ENCODE measurements around the gene ATXN1. TPM values are rescaled to one million over a fixed set of nuclear protein-coding genes. Genes with fewer than 3 reads are reported as not detected.

ATXN1 gene
- total and polyA plus RNA-seq, 2 of the 13 experiments (the other 11 are each of a cell fraction or from before 2014, with no cell fraction given), result 20.7 to 39.5 TPM

GRCh38 chr6:16656451-16656850, 104.8 kb downstream of the ATXN1 start:
- DNase-seq (ENCODE audit: low spot score), result no peak
- Histone ChIP-seq H3K4me3 (replicated peaks in 1 of 3; ENCODE audit: insufficient read depth in 1 of 3, low read depth in 2 of 3, low read length in 3 of 3) (no peak overlapping the region), H3K27ac (ENCODE audit: extremely low read length, insufficient read depth, low read length) (no peak overlapping the region), H3K27me3 (ENCODE audit: control insufficient read depth in 1 of 2, insufficient read depth in 2 of 2, low read length in 2 of 2) (no peaks in the 10 kb centered on the region), H3K36me3 (replicated peaks in 1 of 2; ENCODE audit: control insufficient read depth in 1 of 2, insufficient read depth in 2 of 2, low read length in 2 of 2) (peaks cover 18 to 40% of the 10 kb centered on the region in 2 experiments), H2AFZ (ENCODE audit: low read length) (no peak overlapping the region), H3K79me2 (ENCODE audit: insufficient read depth, low read length) (no peaks in the 10 kb centered on the region), H3K4me2 (ENCODE audit: low read depth, low read length) (no peak overlapping the region), H4K20me1 (ENCODE audit: insufficient read depth, low read length) (no peaks in the 10 kb centered on the region), H3K4me1 (ENCODE audit: insufficient read depth, low read length) (peaks cover 20% of the 10 kb centered on the region), H3K9me3 (ENCODE audit: low read length) (peaks cover 2% of the 10 kb centered on the region), H3K9ac (ENCODE audit: insufficient read depth, low read depth, low read length) (no peak overlapping the region)
- intact Hi-C loops (cut with micrococcal nuclease; ENCODE audit: unreplicated experiment) (no loop called here), in situ Hi-C loops (cut with HindIII; ENCODE audit: extremely low pct_ligation_motif_present, low pct_unique_long_range_greater_than_20kb) (no loop called here)
- no peak for FAIRE-seq
- 100% methylated on average over 4 of the region's 4 CpGs for WGBS (ENCODE audit: low lambda C conversion rate)
- TSS peak; percentile 35 for BruUV-seq (replicated peaks)
- ChIA-PET POLR2A (no interaction called here), CTCF (ENCODE audit: low intra/inter-chr PET ratio, low total read pairs) (no interaction called here)
- no peak for ATAC-seq
- TF ChIP-seq, protein P1, sequence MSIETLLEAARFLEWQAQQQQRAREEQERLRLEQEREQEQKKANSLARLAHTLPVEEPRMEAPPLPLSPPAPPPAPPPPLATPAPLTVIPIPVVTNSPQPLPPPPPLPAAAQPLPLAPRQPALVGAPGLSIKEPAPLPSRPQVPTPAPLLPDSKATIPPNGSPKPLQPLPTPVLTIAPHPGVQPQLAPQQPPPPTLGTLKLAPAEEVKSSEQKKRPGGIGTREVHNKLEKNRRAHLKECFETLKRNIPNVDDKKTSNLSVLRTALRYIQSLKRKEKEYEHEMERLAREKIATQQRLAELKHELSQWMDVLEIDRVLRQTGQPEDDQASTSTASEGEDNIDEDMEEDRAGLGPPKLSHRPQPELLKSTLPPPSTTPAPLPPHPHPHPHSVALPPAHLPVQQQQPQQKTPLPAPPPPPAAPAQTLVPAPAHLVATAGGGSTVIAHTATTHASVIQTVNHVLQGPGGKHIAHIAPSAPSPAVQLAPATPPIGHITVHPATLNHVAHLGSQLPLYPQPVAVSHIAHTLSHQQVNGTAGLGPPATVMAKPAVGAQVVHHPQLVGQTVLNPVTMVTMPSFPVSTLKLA (IDR thresholded peaks at IDR 0.05), result no peak
- TF ChIP-seq FOXA1 (IDR thresholded peaks at IDR 0.05), result no peak
- TF ChIP-seq FOXA1 (CRISPR knock-in tag; IDR thresholded peaks at IDR 0.05), result no peak
- TF ChIP-seq PRMT3 (CRISPR knock-in tag; IDR thresholded peaks at IDR 0.05; ENCODE audit: borderline replicate concordance, low read depth), result no peak
- no peak for TF ChIP-seq ZNF3 (CRISPR knock-in tag; IDR thresholded peaks at IDR 0.05)

GRCh38 chr6:16654701-16655100, 106.6 kb downstream of the ATXN1 start:
- no peak overlapping the region for H3K9ac ChIP-seq (ENCODE audit: insufficient read depth, low read depth, low read length)
- no peak overlapping the region for H3K4me2 ChIP-seq (ENCODE audit: low read depth, low read length)
- CTCF ChIA-PET (ENCODE audit: low intra/inter-chr PET ratio, low total read pairs), result no interaction called here
- H3K36me3 ChIP-seq (replicated peaks in 1 of 2; ENCODE audit: control insufficient read depth in 1 of 2, insufficient read depth in 2 of 2, low read length in 2 of 2), result peaks cover 21 to 42% of the 10 kb centered on the region in 2 experiments
- ATAC-seq (no peak), FAIRE-seq (no peak), DNase-seq (ENCODE audit: low spot score) (no peak)
- H3K4me1 ChIP-seq (ENCODE audit: insufficient read depth, low read length), result peaks cover 14% of the 10 kb centered on the region
- BruUV-seq (replicated peaks), result no TSS peak
- H4K20me1 ChIP-seq (ENCODE audit: insufficient read depth, low read length), result no peaks in the 10 kb centered on the region
- in situ Hi-C loops (cut with HindIII; ENCODE audit: extremely low pct_ligation_motif_present, low pct_unique_long_range_greater_than_20kb) (no loop called here), intact Hi-C loops (cut with micrococcal nuclease; ENCODE audit: unreplicated experiment) (no loop called here)
- H3K79me2 ChIP-seq (ENCODE audit: insufficient read depth, low read length), result no peaks in the 10 kb centered on the region
- POLR2A ChIA-PET, result no interaction called here
- H3K27ac ChIP-seq (ENCODE audit: extremely low read length, insufficient read depth, low read length), result no peak overlapping the region
- H3K27me3 ChIP-seq (ENCODE audit: control insufficient read depth in 1 of 2, insufficient read depth in 2 of 2, low read length in 2 of 2), result no peaks in the 10 kb centered on the region
- WGBS (ENCODE audit: low lambda C conversion rate), result 100% methylated on average over 1 of the region's 1 CpG
- no peak overlapping the region for H2AFZ ChIP-seq (ENCODE audit: low read length)
- no peak overlapping the region for H3K4me3 ChIP-seq (replicated peaks in 1 of 3; ENCODE audit: insufficient read depth in 1 of 3, low read depth in 2 of 3, low read length in 3 of 3)
- no peaks in the 10 kb centered on the region for H3K9me3 ChIP-seq (ENCODE audit: low read length)
- TF ChIP-seq MEF2D (CRISPR knock-in tag; IDR thresholded peaks at IDR 0.05) (no peak), KDM2A (CRISPR knock-in tag; IDR thresholded peaks at IDR 0.05; ENCODE audit: borderline replicate concordance, low read depth) (no peak), NONO (IDR thresholded peaks at IDR 0.05) (no peak), NONO (CRISPR knock-in tag; conservative IDR thresholded peaks at IDR 0.05) (no peak), TCF7L2 (IDR thresholded peaks at IDR 0.05; ENCODE audit: low read depth, low read length) (no peak), ZNF3 (CRISPR knock-in tag; IDR thresholded peaks at IDR 0.05) (no peak), WIZ (CRISPR knock-in tag; IDR thresholded peaks at IDR 0.05) (no peak), ZNF749 (CRISPR knock-in tag; IDR thresholded peaks at IDR 0.05; ENCODE audit: borderline replicate concordance) (no peak), HNF4A (CRISPR knock-in tag; IDR thresholded peaks at IDR 0.05) (no peak), CHD4 (IDR thresholded peaks at IDR 0.05; ENCODE audit: borderline replicate concordance, low read length) (no peak)
- TF ChIP-seq, protein P2, sequence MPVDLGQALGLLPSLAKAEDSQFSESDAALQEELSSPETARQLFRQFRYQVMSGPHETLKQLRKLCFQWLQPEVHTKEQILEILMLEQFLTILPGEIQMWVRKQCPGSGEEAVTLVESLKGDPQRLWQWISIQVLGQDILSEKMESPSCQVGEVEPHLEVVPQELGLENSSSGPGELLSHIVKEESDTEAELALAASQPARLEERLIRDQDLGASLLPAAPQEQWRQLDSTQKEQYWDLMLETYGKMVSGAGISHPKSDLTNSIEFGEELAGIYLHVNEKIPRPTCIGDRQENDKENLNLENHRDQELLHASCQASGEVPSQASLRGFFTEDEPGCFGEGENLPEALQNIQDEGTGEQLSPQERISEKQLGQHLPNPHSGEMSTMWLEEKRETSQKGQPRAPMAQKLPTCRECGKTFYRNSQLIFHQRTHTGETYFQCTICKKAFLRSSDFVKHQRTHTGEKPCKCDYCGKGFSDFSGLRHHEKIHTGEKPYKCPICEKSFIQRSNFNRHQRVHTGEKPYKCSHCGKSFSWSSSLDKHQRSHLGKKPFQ (CRISPR knock-in tag; IDR thresholded peaks at IDR 0.05; ENCODE audit: insufficient replicate concordance), result no peak
- TF ChIP-seq, protein P3, sequence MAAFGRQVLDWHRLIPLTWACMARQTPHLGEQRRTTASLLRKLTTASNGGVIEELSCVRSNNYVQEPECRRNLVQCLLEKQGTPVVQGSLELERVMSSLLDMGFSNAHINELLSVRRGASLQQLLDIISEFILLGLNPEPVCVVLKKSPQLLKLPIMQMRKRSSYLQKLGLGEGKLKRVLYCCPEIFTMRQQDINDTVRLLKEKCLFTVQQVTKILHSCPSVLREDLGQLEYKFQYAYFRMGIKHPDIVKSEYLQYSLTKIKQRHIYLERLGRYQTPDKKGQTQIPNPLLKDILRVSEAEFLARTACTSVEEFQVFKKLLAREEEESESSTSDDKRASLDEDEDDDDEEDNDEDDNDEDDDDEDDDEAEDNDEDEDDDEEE (CRISPR knock-in tag; IDR thresholded peaks at IDR 0.05), result no peak
